Motor neuron (in vitro differentiated cells): Measurements from ENCODE around the gene AGRP. TPM values are rescaled to one million over a fixed set of nuclear protein-coding genes. Genes with fewer than 3 reads are reported as not detected.
A peak's percentile ranks its signal among the peaks of the same experiment; 100 is the strongest.
"Not testable (repeated sequence)": the region's sequence is repeated elsewhere in the genome, so short reads cannot be mapped to it uniquely, and the experiment has no call there.

Source experiments
- ATAC-seq, 8 experiments: fragments of 200-7000 bp; cut with Tn5 transposase; replicated peaks in 6 of 8; 2 replicates each; pipeline ENCODE4 v1.8.0; 2021; ENCODE audit warnings: mild to moderate bottlenecking in 8 of 8, moderate library complexity in 8 of 8
- H3K27ac ChIP-seq, 2 donors: fragments of 250-450 bp; sonication (Bioruptor Pico); 2 replicates each; pipeline ENCODE4 v1.9.0; 2021; ENCODE audit warnings: antibody characterized with exemption in 2 of 2, mild to moderate bottlenecking in 2 of 2, moderate library complexity in 1 of 2
- H3K4me1 ChIP-seq, 2 donors: fragments of 250-450 bp; sonication (Bioruptor Pico); replicated peaks in 1 of 2; 2 replicates each; pipeline ENCODE4 v1.6.1; 2021; ENCODE audit warnings: antibody characterized with exemption in 2 of 2, mild to moderate bottlenecking in 2 of 2, moderate library complexity in 1 of 2
- H3K4me3 ChIP-seq, 5 donors: fragments of 250-450 bp; sonication (Bioruptor Pico); 2 replicates each; pipeline ENCODE4 v1.9.0; 2021; ENCODE audit warnings: antibody characterized with exemption in 5 of 5, mild to moderate bottlenecking in 5 of 5, moderate library complexity in 4 of 5
- WGBS, 10 experiments: fragments of 450-650 bp; shearing (Covaris generic); methylation state at CpG; one replicate each; pipeline ENCODE4 v1.0.0; 2022; 5-methylcytosine and 5-hydroxymethylcytosine counted together
- in situ Hi-C, 9 experiments: fragments of 400-800 bp; cut with MboI; loops; one replicate each; pipeline ENCODE4 v1.15.0; 2021; ENCODE audit warnings: low sequenced_read_pairs in 9 of 9, low pct_unique_long_range_greater_than_20kb in 2 of 9; ENCODE audit not compliant: unreplicated experiment in 9 of 9
- total RNA-seq, 8 experiments: library from RNA; unstranded; fragments of 300-600 nt; gene quantifications; 2 replicates each; pipeline versions ENCODE4 v1.2.3 to v1.2.4, GENCODE V29; 2022

Gene AGRP
- total RNA-seq, 8 experiments from 2014 or later, result 0.27 to 0.81 (median 0.66) TPM; not detected in 5

GRCh38 chr16:67517661-67518423, 34.5 kb upstream of the AGRP start:
- H3K4me3 ChIP-seq, result no peak overlapping the region
- no peak overlapping the region for H3K27ac ChIP-seq
- H3K4me1 ChIP-seq, result peaks cover 4% of the 10 kb centered on the region in 2 donors
- in situ Hi-C loops, result no loop called here
- 0 to 77% (median 50%) methylated on average over 1 to 6 of the region's 11 CpGs; no CpG with 5 or more reads in 1 of the 10 experiments for WGBS, 10 experiments
- no peak for ATAC-seq

GRCh38 chr16:67517155-67517445, 33.8 kb upstream of the AGRP start:
- WGBS, 10 experiments, result 40 to 83% (median 67%) methylated on average over 1 to 3 of the region's 3 CpGs; no CpG with 5 or more reads in 1 of the 10 experiments
- peaks cover 4% of the 10 kb centered on the region in 2 donors for H3K4me1 ChIP-seq
- H3K27ac ChIP-seq, result no peak overlapping the region
- in situ Hi-C loops, result no loop called here
- no peak overlapping the region for H3K4me3 ChIP-seq
- ATAC-seq, result no peak

- in situ Hi-C loops, result no loop called here
Measured at GRCh38 chr16:67516296-67517154, 33.2 kb upstream of the AGRP start.

GRCh38 chr16:67514382-67514828, 31.1 kb upstream of the AGRP start:
- Histone ChIP-seq H3K27ac (no peak overlapping the region), H3K4me3 (no peak overlapping the region), H3K4me1 (no peaks in the 10 kb centered on the region)
- 0 to 27% (median 6%) methylated on average over 3 to 7 of the region's 8 CpGs; no CpG with 5 or more reads in 2 of the 10 experiments for WGBS, 10 experiments
- ATAC-seq, result peak in 6 of 8 experiments; percentile 28 to 85 (median 56)
- in situ Hi-C loops, result no loop called here

More at GRCh38 chr16:67516296-67517154, 33.2 kb upstream of the AGRP start:
- peaks cover 0 to under 1% of the 10 kb centered on the region in 2 donors for H3K4me1 ChIP-seq
- no peak overlapping the region for H3K27ac ChIP-seq
- H3K4me3 ChIP-seq, result no peak overlapping the region
- peak in 2 of 8 experiments; percentile 2 to 10 for ATAC-seq
- 33 to 88% (median 78%) methylated on average over 6 to 10 of the region's 12 CpGs for WGBS, 10 experiments

GRCh38 chr16:67513892-67514291, 30.5 kb upstream of the AGRP start:
- H3K27ac ChIP-seq, ATAC-seq, in situ Hi-C loops, H3K4me3 ChIP-seq, H3K4me1 ChIP-seq: not testable (repeated sequence)
- 100% methylated on average over 1 of the region's 1 CpG; no CpG with 5 or more reads in 9 of the 10 experiments for WGBS, 10 experiments

- no peaks in the 10 kb centered on the region for H3K4me1 ChIP-seq
- in situ Hi-C loops, result no loop called here
- H3K4me3 ChIP-seq, result no peak overlapping the region
- 60 to 100% (median 86%) methylated on average over 1 to 4 of the region's 4 CpGs; no CpG with 5 or more reads in 2 of the 10 experiments for WGBS, 10 experiments
- ATAC-seq, result no peak
- H3K27ac ChIP-seq, result no peak overlapping the region
Measured at GRCh38 chr16:67509016-67509415, 25.7 kb upstream of the AGRP start.

- in situ Hi-C loops, result no loop called here
- no peaks in the 10 kb centered on the region for H3K4me1 ChIP-seq
- no peak overlapping the region for H3K4me3 ChIP-seq
- peak in 3 of 8 experiments; percentile 17 to 50 (median 41) for ATAC-seq
- H3K27ac ChIP-seq, result no peak overlapping the region
- 0 to 70% (median 34%) methylated on average over 1 to 8 of the region's 8 CpGs for WGBS, 10 experiments
Measured at GRCh38 chr16:67506468-67506867, 23.1 kb upstream of the AGRP start.

GRCh38 chr16:67504031-67505021, 21.0 kb upstream of the AGRP start:
- peak in 7 of 8 experiments; percentile 19 to 95 (median 61) for ATAC-seq
- no peak overlapping the region for H3K4me3 ChIP-seq
- H3K27ac ChIP-seq, result no peak overlapping the region
- in situ Hi-C loops, result no loop called here
- WGBS, 10 experiments, result 20 to 93% (median 40%) methylated on average over 1 to 9 of the region's 9 CpGs; no CpG with 5 or more reads in 1 of the 10 experiments
- no peaks in the 10 kb centered on the region for H3K4me1 ChIP-seq

GRCh38 chr16:67499106-67499505, 15.8 kb upstream of the AGRP start:
- Histone ChIP-seq H3K4me1 (no peaks in the 10 kb centered on the region), H3K27ac (no peak overlapping the region), H3K4me3 (no peak overlapping the region)
- 72 to 100% (median 80%) methylated on average over 1 to 4 of the region's 4 CpGs; no CpG with 5 or more reads in 6 of the 10 experiments for WGBS, 10 experiments
- peak in 2 of 8 experiments; percentile 77 to 83 for ATAC-seq
- in situ Hi-C loops, result no loop called here

- no peak for ATAC-seq
Measured at GRCh38 chr16:67490335-67491096, 7.2 kb upstream of the AGRP start.

GRCh38 chr16:67489401-67490083, 6.2 kb upstream of the AGRP start:
- 17 to 78% (median 38%) methylated on average over 1 to 4 of the region's 4 CpGs; no CpG with 5 or more reads in 5 of the 10 experiments for WGBS, 10 experiments
- ATAC-seq, result peak in 6 of 8 experiments; percentile 9 to 30 (median 21)
- H3K4me1 ChIP-seq, result peaks cover 10 to 12% of the 10 kb centered on the region in 2 donors
- H3K4me3 ChIP-seq, result no peak overlapping the region
- in situ Hi-C loops, result no loop called here
- H3K27ac ChIP-seq, result peak overlapping the region; percentile 52 to 58

More at GRCh38 chr16:67490335-67491096, 7.2 kb upstream of the AGRP start:
- WGBS, 10 experiments, result 32 to 100% (median 92%) methylated on average over 1 to 8 of the region's 8 CpGs; no CpG with 5 or more reads in 1 of the 10 experiments
- in situ Hi-C loops, result no loop called here
- Histone ChIP-seq H3K4me3 (no peak overlapping the region), H3K4me1 (peaks cover 10 to 12% of the 10 kb centered on the region in 2 donors), H3K27ac (no peak overlapping the region)
